Activated CD8-positive, alpha-beta T cell treated with anti-CD3 and anti-CD28 coated beads for 36 hours (primary cell): ENCODE measurements around the gene NADSYN1. TPM values are rescaled to one million over a fixed set of nuclear protein-coding genes. Genes with fewer than 3 reads are reported as not detected.

Source experiments
- ATAC-seq: fragments of 200-7000 bp; cut with Tn5 transposase; one replicate; pipeline ENCODE4 v1.10.0; 2021; ENCODE audit warnings: mild to moderate bottlenecking, moderate library complexity
- CTCF ChIA-PET: fragments of 350-600 bp; sonication (Branson Sonifier 250); formaldehyde crosslinking; loops from one replicate; lab custom pipeline; 2021; ENCODE audit warnings: antibody characterized with exemption; lab: Charles Lee
- POLR2A ChIA-PET: fragments of 350-600 bp; sonication (Branson Sonifier 250); formaldehyde crosslinking; loops from one replicate; lab custom pipeline; 2021; ENCODE audit warnings: antibody characterized with exemption; lab: Charles Lee
- DNase-seq: peaks from one replicate; pipeline ENCODE4 v3.0.0-alpha.2; 2020
- H3K27ac Mint-ChIP-seq: one replicate; pipeline ENCODE4 v1.8.0; 2021; ENCODE audit warnings: mild to moderate bottlenecking, mixed read lengths
- H3K27me3 Mint-ChIP-seq: one replicate; pipeline ENCODE4 v1.8.0; 2021; ENCODE audit warnings: mixed read lengths
- H3K36me3 Mint-ChIP-seq: one replicate; pipeline ENCODE4 v1.8.0; 2021; ENCODE audit warnings: low read depth, mixed read lengths
- H3K4me1 Mint-ChIP-seq: one replicate; pipeline ENCODE4 v1.8.0; 2021; ENCODE audit warnings: low read depth, mixed read lengths
- H3K4me3 Mint-ChIP-seq: one replicate; pipeline ENCODE4 v1.8.0; 2021; ENCODE audit warnings: mild to moderate bottlenecking, moderate library complexity, mixed read lengths
- H3K9me3 Mint-ChIP-seq: one replicate; pipeline ENCODE4 v1.8.0; 2021; ENCODE audit warnings: mixed read lengths
- CTCF ChIP-seq: fragments of 200-600 bp; IDR thresholded peaks from one replicate; pipeline ENCODE4 v1.8.0; 2022; ENCODE audit warnings: antibody characterized with exemption, mild to moderate bottlenecking
- intact Hi-C: fragments of 100-400 bp; cut with micrococcal nuclease; formaldehyde crosslinking; loops from one replicate; pipeline ENCODE4 v1.10.0; 2022
- total RNA-seq, 2 experiments: library from RNA; stranded (reverse); gene quantifications; one replicate each; pipeline ENCODE4 v1.2.3, GENCODE V29; 2021

The NADSYN1 gene
- total RNA-seq, 2 experiments from 2014 or later = 115 to 117 TPM

DNA sequence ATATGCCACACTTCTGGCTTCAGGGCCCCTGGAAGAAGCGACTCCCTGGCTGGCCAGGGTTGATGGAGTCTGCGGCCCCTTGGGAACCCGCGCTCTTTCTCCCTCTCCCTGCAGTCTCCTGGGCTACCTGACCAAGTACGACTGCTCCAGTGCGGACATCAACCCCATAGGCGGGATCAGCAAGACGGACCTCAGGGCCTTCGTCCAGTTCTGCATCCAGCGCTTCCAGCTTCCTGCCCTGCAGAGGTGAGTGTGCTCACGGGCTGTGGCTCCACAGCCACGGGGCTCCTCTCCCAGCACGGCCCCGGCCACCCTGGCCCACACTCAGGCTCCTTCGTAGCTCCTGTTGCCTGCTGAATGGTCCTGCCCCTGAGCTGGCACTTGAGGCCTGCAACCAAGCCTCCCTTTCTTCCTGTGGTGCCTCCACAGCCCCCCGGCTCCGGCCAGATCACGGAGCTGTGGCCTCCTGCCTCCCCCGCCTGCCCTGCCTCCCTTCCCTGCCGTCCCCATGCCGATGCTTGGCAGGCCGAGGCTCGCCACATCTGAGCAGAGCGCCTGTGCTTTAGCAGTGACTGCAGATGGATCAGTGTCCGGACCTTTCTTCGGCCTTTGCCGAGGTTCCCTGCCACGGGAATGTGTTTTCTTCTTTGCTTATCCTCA lies 37.9 kb downstream of the NADSYN1 start:
- peaks cover 63% of the 10 kb centered on the region for H3K36me3 Mint-ChIP-seq

DNA sequence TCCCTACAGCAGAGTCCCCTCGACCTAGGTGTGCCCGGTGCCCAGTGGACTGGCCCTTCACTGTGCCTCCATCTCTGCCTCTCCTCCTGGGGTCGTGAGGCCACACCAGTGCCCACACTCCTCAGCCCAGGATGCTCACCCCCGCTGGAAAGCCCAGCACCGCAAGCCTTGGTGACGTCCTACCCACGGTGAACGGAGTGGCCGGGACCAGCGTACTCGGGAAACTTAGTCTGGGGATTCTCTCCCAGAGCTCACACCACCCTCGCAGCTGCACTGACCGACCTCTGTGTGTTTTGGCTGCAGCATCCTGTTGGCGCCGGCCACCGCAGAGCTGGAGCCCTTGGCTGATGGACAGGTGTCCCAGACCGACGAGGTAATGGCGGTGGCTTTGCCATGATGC lies 38.5 kb downstream of the NADSYN1 start:
- CTCF ChIA-PET = no interaction called here
- no peak for TF ChIP-seq CTCF
- no peak for ATAC-seq
- peaks cover 23% of the 10 kb centered on the region for H3K4me1 Mint-ChIP-seq
- no peak for DNase-seq
- peaks cover 61% of the 10 kb centered on the region for H3K36me3 Mint-ChIP-seq
- intact Hi-C loops = no loop called here
- no peak overlapping the region for H3K27ac Mint-ChIP-seq
- H3K27me3 Mint-ChIP-seq = no peaks in the 10 kb centered on the region
- H3K4me3 Mint-ChIP-seq = no peak overlapping the region
- H3K9me3 Mint-ChIP-seq = no peaks in the 10 kb centered on the region
- POLR2A ChIA-PET = no interaction called here

More for the DNA sequence above, 37.9 kb downstream of the NADSYN1 start:
- Mint-ChIP-seq H3K27ac (no peak overlapping the region), H3K4me3 (no peak overlapping the region), H3K4me1 (peaks cover 23% of the 10 kb centered on the region), H3K9me3 (no peaks in the 10 kb centered on the region), H3K27me3 (no peaks in the 10 kb centered on the region)
- intact Hi-C loops = no loop called here
- DNase-seq (no peak), ATAC-seq (no peak)
- POLR2A ChIA-PET = no interaction called here
- CTCF ChIA-PET = no interaction called here
- no peak for TF ChIP-seq CTCF

- intact Hi-C loops = no loop called here
- H3K4me1 Mint-ChIP-seq = peaks cover 23% of the 10 kb centered on the region
- no peaks in the 10 kb centered on the region for H3K27me3 Mint-ChIP-seq
- peaks cover 64% of the 10 kb centered on the region for H3K36me3 Mint-ChIP-seq
- H3K27ac Mint-ChIP-seq = no peak overlapping the region
- ATAC-seq (no peak), DNase-seq (no peak)
- H3K4me3 Mint-ChIP-seq = no peak overlapping the region
- no peak for TF ChIP-seq CTCF
- CTCF ChIA-PET = no interaction called here
- no peaks in the 10 kb centered on the region for H3K9me3 Mint-ChIP-seq
- POLR2A ChIA-PET = no interaction called here
These were observed 38.9 kb downstream of the NADSYN1 start for GRCh38 chr11:71491940-71492339.

GRCh38 chr11:71495286-71496230 lies 42.6 kb downstream of the NADSYN1 start:
- H3K36me3 Mint-ChIP-seq = peaks cover 66% of the 10 kb centered on the region
- intact Hi-C loops = no loop called here
- no peak for TF ChIP-seq CTCF
- DNase-seq = no peak
- H3K27me3 Mint-ChIP-seq = no peaks in the 10 kb centered on the region
- no peaks in the 10 kb centered on the region for H3K4me1 Mint-ChIP-seq
- H3K27ac Mint-ChIP-seq = no peak overlapping the region
- ChIA-PET CTCF (interaction anchor here (0.6 kb wide), 1 partner anchor 134 kb away, joined by 3 read pairs; no protein-coding TSS in a partner anchor), POLR2A (interaction anchor here (0.9 kb wide), 1 partner anchor 11 kb away, joined by 4 read pairs; no protein-coding TSS in a partner anchor)
- ATAC-seq = no peak
- no peak overlapping the region for H3K4me3 Mint-ChIP-seq
- no peaks in the 10 kb centered on the region for H3K9me3 Mint-ChIP-seq

GRCh38 chr11:71496421-71496820 lies 43.4 kb downstream of the NADSYN1 start:
- ChIA-PET POLR2A (no interaction called here), CTCF (no interaction called here)
- Mint-ChIP-seq H3K4me1 (no peaks in the 10 kb centered on the region), H3K27me3 (no peaks in the 10 kb centered on the region), H3K27ac (no peak overlapping the region), H3K4me3 (no peak overlapping the region), H3K9me3 (no peaks in the 10 kb centered on the region), H3K36me3 (peaks cover 62% of the 10 kb centered on the region)
- intact Hi-C loops = no loop called here
- no peak for TF ChIP-seq CTCF
- DNase-seq (no peak), ATAC-seq (no peak)
